K562 (cell line): ENCODE data around the gene NRXN3. TPM values are rescaled to one million over a fixed set of nuclear protein-coding genes. Genes with fewer than 3 reads are reported as not detected.

Experiments used
- ATAC-seq: fragments of 200-7000 bp; cut with Tn5 transposase; 3 replicates; pipeline ENCODE4 v1.9.1; 2020; ENCODE audit warnings: moderate library complexity
- BruUV-seq: library from RNA; stranded (reverse); fragments of 400-500 nt; replicated peaks from 2 replicates; lab custom pipeline; 2021; lab: Mats Ljungman, UMichigan
- CTCF ChIA-PET: fragments of 300-600 bp; formaldehyde crosslinking; extraction: SDS; loops from one replicate; lab custom pipeline; 2021; ENCODE audit warnings: low intra/inter-chr PET ratio; lab: Yijun Ruan, JAX
- POLR2A ChIA-PET: fragments of 300-600, 350-650 bp; sonication (Branson Sonifier 250); formaldehyde crosslinking; extraction: SDS; loops from one replicate; lab custom pipeline; 2021; ENCODE audit warnings: antibody characterized with exemption, inconsistent platforms; lab: Yijun Ruan, JAX
- DNase-seq, 4 experiments: peaks; one replicate each; pipeline versions ENCODE4 v3.0.0 to v3.0.0-alpha.2; 2011 to 2018; ENCODE audit warnings: low spot score in 3 of 4, mixed read lengths in 3 of 4; ENCODE audit errors: extremely low read depth in 1 of 4
- FAIRE-seq: peaks from 2 replicates; lab custom pipeline; 2011; peaks lifted over from hg19 to GRCh38; lab: Jason Lieb, UNC
- H2AFZ ChIP-seq: 2 replicates; pipeline ENCODE4 v1.6.0; 2011; ENCODE audit warnings: low read depth, low read length, control low read depth, inconsistent platforms
- H3K27ac ChIP-seq: fragments of 200-600 bp; 3 replicates; pipeline ENCODE4 v1.8.0; 2011; ENCODE audit warnings: low read depth, mild to moderate bottlenecking, control low read depth, inconsistent platforms, low read length, moderate library complexity, mixed read lengths; ENCODE audit errors: extremely low read depth
- H3K27me3 ChIP-seq, 2 experiments: fragments of 300-600 bp in 1 of 2; 2 replicates in 1 of 2; 3 replicates in 1 of 2; pipeline versions ENCODE4 v1.6.0 to v1.8.0; 2011; ENCODE audit warnings: inconsistent platforms in 2 of 2, low read length in 2 of 2, mild to moderate bottlenecking in 1 of 2, mixed read lengths in 1 of 2, moderate library complexity in 1 of 2; ENCODE audit not compliant: control insufficient read depth in 2 of 2, insufficient read depth in 2 of 2
- H3K36me3 ChIP-seq: fragments of 300-600 bp; 3 replicates; pipeline ENCODE4 v1.8.0; 2011; ENCODE audit warnings: mild to moderate bottlenecking, low read length, inconsistent platforms; ENCODE audit not compliant: control insufficient read depth, insufficient read depth
- H3K4me1 ChIP-seq, 2 experiments: fragments of 200-600 bp in 1 of 2; replicated peaks in 1 of 2; 2 replicates in 1 of 2; 3 replicates in 1 of 2; pipeline versions ENCODE4 v1.5.1 to v1.8.0; 2011; ENCODE audit warnings: inconsistent platforms in 2 of 2, low read length in 2 of 2, mild to moderate bottlenecking in 1 of 2, mixed read lengths in 1 of 2, moderate library complexity in 1 of 2; ENCODE audit not compliant: control insufficient read depth in 2 of 2, insufficient read depth in 2 of 2
- H3K4me2 ChIP-seq: 2 replicates; pipeline ENCODE4 v1.6.1; 2011; ENCODE audit warnings: low read length, control low read depth, inconsistent platforms, mixed read lengths; ENCODE audit not compliant: insufficient read depth
- H3K4me3 ChIP-seq: fragments of 200-600 bp; sonication (generic), shearing (Covaris generic); 2 replicates; pipeline ENCODE4 v1.5.1; 2016; ENCODE audit warnings: control low read depth, inconsistent platforms
- H3K79me2 ChIP-seq: fragments of 200-600 bp; 3 replicates; pipeline ENCODE4 v1.8.0; 2011; ENCODE audit warnings: low read length, inconsistent platforms; ENCODE audit not compliant: control insufficient read depth, insufficient read depth
- H3K9ac ChIP-seq, 2 experiments: 2 replicates each; pipeline versions ENCODE4 v1.6.0 to v1.6.1; 2011; ENCODE audit warnings: low read depth in 2 of 2, low read length in 2 of 2, control low read depth in 1 of 2, inconsistent platforms in 1 of 2, mild to moderate bottlenecking in 1 of 2, mixed read lengths in 1 of 2; ENCODE audit not compliant: insufficient read depth in 1 of 2
- H3K9me1 ChIP-seq: one replicate; pipeline ENCODE4 v1.6.0; 2011; ENCODE audit warnings: inconsistent platforms, mild to moderate bottlenecking, low read length, moderate library complexity; ENCODE audit not compliant: control insufficient read depth, insufficient read depth
- H3K9me3 ChIP-seq: replicated peaks from 2 replicates; pipeline ENCODE4 v1.5.1; 2011; ENCODE audit warnings: low read depth, low read length, inconsistent platforms; ENCODE audit not compliant: control insufficient read depth, insufficient read depth
- H4K20me1 ChIP-seq: replicated peaks from 2 replicates; pipeline ENCODE4 v1.6.1; 2011; ENCODE audit warnings: low read length, inconsistent platforms, mixed read lengths; ENCODE audit not compliant: control insufficient read depth, insufficient read depth
- CTBP1 ChIP-seq: fragments of 450-650 bp; IDR thresholded peaks from 2 replicates; pipeline ENCODE4 v1.6.1; 2016; ENCODE audit warnings: borderline replicate concordance
- MBD2 ChIP-seq: sonication (generic); IDR thresholded peaks from 2 replicates; pipeline ENCODE4 v1.6.1; 2016; ENCODE audit warnings: low read depth, borderline replicate concordance
- MIER1 ChIP-seq: fragments of 450-650 bp; IDR thresholded peaks from 2 replicates; pipeline ENCODE4 v1.6.1; 2016; ENCODE audit warnings: antibody characterized with exemption, mild to moderate bottlenecking, low read depth
- NRF1 ChIP-seq, 2 experiments: fragments of 450-650 bp; IDR thresholded peaks in 1 of 2; conservative IDR thresholded peaks in 1 of 2; 2 replicates each; pipeline ENCODE4 v1.6.1; 2014; ENCODE audit warnings: mild to moderate bottlenecking in 2 of 2
- PCBP1 ChIP-seq: fragments of 200-400 bp; formaldehyde crosslinking; IDR thresholded peaks from 2 replicates; pipeline ENCODE4 v1.6.1; 2018; ENCODE audit warnings: mild to moderate bottlenecking, low read depth, low read length; ENCODE audit not compliant: poor library complexity, severe bottlenecking
- STAT5A ChIP-seq: IDR thresholded peaks from 2 replicates; pipeline ENCODE4 v1.6.1; 2012; ENCODE audit warnings: low read length, inconsistent platforms, borderline replicate concordance
- WGBS: fragments of 100-300 bp; shearing (Covaris generic); methylation state at CpG from one replicate; pipeline ENCODE4 v1.1.6; 2016; ENCODE audit warnings: low coverage, mixed read lengths; ENCODE audit not compliant: insufficient coverage; ENCODE audit errors: missing lambda C conversion rate; 5-methylcytosine and 5-hydroxymethylcytosine counted together
- in situ Hi-C: fragments of 300-500 bp; cut with MboI; formaldehyde crosslinking; loops from 4 replicates; pipeline ENCODE4 v1.15.0; 2018; ENCODE audit warnings: inconsistent platforms, mixed read lengths
- intact Hi-C: fragments of 100-400 bp; cut with micrococcal nuclease; formaldehyde crosslinking; loops from 2 replicates; pipeline ENCODE4 v1.14.2; 2022
- polyA plus RNA-seq, 8 experiments: library from polyadenylated mRNA; depleted of rRNA in 4 of 8; stranded (reverse) in 5 of 8; unstranded in 3 of 8; fragments of >200 nt; fragmentation: Nextera tagmentation in 2 of 8; fragmentation: Illumina TruSeq in 1 of 8; extraction: Ambion mirVana in 2 of 8; extraction: Trizol in 1 of 8; gene quantifications; 2 replicates each; pipeline versions ENCODE4 v1.2.1 to v1.2.3, GENCODE V29; 2011 to 2014; ENCODE audit warnings: inconsistent platforms in 1 of 8, missing spikeins in 1 of 8
- total RNA-seq, 7 experiments: library from RNA; depleted of rRNA in 6 of 7; stranded (reverse); fragments of >200 nt in 6 of 7; fragmentation: Illumina TruSeq in 2 of 7; extraction: Trizol in 2 of 7; gene quantifications; 2 replicates each; pipeline versions ENCODE4 v1.2.1 to v1.2.3, GENCODE V29; 2011 to 2021; ENCODE audit warnings: low replicate concordance in 1 of 7
- TF ChIP-seq, protein P1 (sequence below): fragments of 450-650 bp; formaldehyde crosslinking; IDR thresholded peaks from 2 replicates; pipeline ENCODE4 v1.4.0; 2020; ENCODE audit warnings: mild to moderate bottlenecking

NRXN3 gene
- total and polyA plus RNA-seq, 9 of the 15 experiments (the other 6 are each of a cell fraction or from before 2014, with no cell fraction given): 0.09 TPM; not detected in 8

GRCh38 chr14:79914595-79914994 is 1744.4 kb downstream of the NRXN3 start:
- Histone ChIP-seq H3K9ac (no peak overlapping the region), H3K9me1 (no peaks in the 10 kb centered on the region), H3K36me3 (no peaks in the 10 kb centered on the region), H3K4me1 (no peaks in the 10 kb centered on the region), H3K9me3 (no peaks in the 10 kb centered on the region), H2AFZ (no peak overlapping the region), H3K4me3 (no peak overlapping the region), H3K27ac (no peak overlapping the region), H3K4me2 (no peak overlapping the region), H3K79me2 (no peaks in the 10 kb centered on the region), H4K20me1 (no peaks in the 10 kb centered on the region), H3K27me3 (no peaks in the 10 kb centered on the region)
- in situ Hi-C loops: no loop called here
- DNase-seq (no peak), FAIRE-seq (no peak), ATAC-seq (no peak)
- TF ChIP-seq NRF1 (conservative IDR thresholded peaks at IDR 0.05 in 1 of 2, IDR thresholded peaks at IDR 0.05 in 1 of 2): no peak
- TF ChIP-seq CTBP1: no peak
- TF ChIP-seq STAT5A: no peak
- no peak for TF ChIP-seq MBD2
- no peak for TF ChIP-seq PCBP1
- TF ChIP-seq, protein P1, sequence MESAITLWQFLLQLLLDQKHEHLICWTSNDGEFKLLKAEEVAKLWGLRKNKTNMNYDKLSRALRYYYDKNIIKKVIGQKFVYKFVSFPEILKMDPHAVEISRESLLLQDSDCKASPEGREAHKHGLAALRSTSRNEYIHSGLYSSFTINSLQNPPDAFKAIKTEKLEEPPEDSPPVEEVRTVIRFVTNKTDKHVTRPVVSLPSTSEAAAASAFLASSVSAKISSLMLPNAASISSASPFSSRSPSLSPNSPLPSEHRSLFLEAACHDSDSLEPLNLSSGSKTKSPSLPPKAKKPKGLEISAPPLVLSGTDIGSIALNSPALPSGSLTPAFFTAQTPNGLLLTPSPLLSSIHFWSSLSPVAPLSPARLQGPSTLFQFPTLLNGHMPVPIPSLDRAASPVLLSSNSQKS (CRISPR knock-in tag): no peak
- no peak for TF ChIP-seq MIER1
- intact Hi-C loops: no loop called here
- 0% methylated on average over 2 of the region's 2 CpGs for WGBS
- CTCF ChIA-PET: no interaction called here
- BruUV-seq: no TSS peak
- POLR2A ChIA-PET: no interaction called here
